Measurements from ENCODE around the gene NFXL1. TPM values are rescaled to one million over a fixed set of nuclear protein-coding genes. Genes with fewer than 3 reads are reported as not detected.

The NFXL1 gene
- total and polyA plus RNA-seq, 12 donors, result 2.3 to 6.3 (median 4.9) TPM

DNA sequence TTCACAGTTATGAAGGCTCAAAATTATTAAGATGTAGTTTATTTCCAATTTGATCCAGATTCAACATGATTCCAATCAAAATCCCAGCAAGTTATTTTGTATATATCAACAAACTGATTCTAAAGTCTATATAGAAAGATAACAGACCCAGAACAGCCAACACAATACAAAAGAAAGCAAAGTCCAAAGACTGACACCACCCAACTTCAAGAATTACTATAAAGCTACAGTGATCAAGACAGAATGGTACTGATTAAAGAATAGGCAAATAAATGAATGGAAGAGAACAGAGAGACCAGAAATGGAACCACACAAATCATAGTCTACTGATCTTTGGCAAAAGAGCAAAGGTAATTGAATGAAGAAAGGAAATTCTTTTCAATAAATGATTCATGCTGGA is 34.9 kb downstream of the NFXL1 start:
- Histone ChIP-seq H3K27me3 (no peaks in the 10 kb centered on the region), H3K4me3 (no peak overlapping the region), H3K4me1 (no peaks in the 10 kb centered on the region), H3K36me3 (peaks cover 0 to 100% (median 46%) of the 10 kb centered on the region in 9 donors), H3K27ac (no peak overlapping the region), H3K9me3 (peaks cover 0 to under 1% (median 0%) of the 10 kb centered on the region in 11 donors)
- ATAC-seq (no peak), DNase-seq (no peak)
- TF ChIP-seq CTCF (IDR thresholded peaks at IDR 0.05), result no peak
- intact Hi-C loops (cut with DNase I), result no loop called here

DNA sequence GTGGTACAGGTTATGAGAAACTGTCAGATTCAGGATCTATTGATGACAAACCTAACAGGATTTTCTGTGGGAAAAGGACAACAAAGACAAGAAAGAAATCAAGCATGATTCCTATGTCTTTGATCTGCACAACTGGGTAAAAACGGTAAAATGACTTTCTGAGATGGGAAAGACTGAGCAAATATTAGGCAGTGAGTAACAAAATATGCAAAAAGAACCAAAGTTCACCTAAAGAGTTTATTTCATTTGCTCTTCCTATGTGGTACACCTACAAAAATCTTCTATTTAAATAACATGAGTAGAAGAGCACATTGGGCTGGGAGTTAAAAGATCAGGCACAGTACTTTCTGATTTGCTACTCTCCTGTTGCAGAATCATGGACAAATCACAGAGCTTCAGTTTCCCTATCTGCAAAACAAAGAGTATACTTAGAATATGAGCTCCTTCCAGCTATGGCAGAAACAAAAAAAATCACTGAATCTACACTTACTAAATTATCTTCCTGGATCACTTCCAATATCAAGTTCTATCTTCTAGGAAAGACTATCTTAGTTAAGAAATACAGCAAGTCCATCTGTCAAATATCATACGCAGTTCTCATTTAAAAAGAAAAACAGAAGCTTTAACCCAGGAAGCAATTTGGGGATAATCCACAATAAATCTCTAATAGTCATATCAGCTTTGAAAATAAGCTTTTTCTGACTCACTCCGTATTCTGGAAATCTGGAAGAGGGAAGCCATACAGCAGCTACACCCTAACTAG is 37.4 kb downstream of the NFXL1 start:
- peaks cover 0 to 100% (median 49%) of the 10 kb centered on the region in 9 donors for H3K36me3 ChIP-seq

DNA sequence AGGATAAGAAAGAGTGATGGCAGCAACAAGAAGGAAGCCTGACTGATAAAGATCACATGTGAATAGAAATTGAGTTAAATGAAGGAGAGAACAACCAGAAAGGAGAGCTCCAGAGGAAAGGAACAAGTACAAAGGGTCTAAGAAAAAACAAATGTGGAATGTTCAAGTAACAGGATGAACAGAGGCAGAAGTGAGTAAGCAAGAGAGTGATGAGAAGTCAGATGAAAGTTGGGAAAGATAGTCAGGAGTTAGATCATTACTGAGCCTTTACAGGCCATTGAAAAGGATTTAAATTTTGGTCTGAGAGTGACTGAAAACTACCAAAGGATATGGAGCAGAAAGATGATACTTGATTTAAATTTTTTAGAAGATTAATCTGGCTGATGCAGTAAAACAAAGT is 38.1 kb downstream of the NFXL1 start:
- H3K4me3 ChIP-seq, result no peak overlapping the region
- DNase-seq (no peak), ATAC-seq (no peak)
- H3K27ac ChIP-seq, result no peak overlapping the region
- no peak for TF ChIP-seq CTCF (IDR thresholded peaks at IDR 0.05)
- no peaks in the 10 kb centered on the region for H3K4me1 ChIP-seq
- no peaks in the 10 kb centered on the region for H3K27me3 ChIP-seq
- peaks cover 0 to 100% (median 49%) of the 10 kb centered on the region in 9 donors for H3K36me3 ChIP-seq
- H3K9me3 ChIP-seq, result peaks cover 0 to 26% (median 7%) of the 10 kb centered on the region in 11 donors
- intact Hi-C loops (cut with DNase I), result no loop called here

More for the DNA sequence above, 37.4 kb downstream of the NFXL1 start:
- DNase-seq (no peak), ATAC-seq (no peak)
- Histone ChIP-seq H3K27ac (no peak overlapping the region), H3K27me3 (no peaks in the 10 kb centered on the region), H3K4me3 (no peak overlapping the region), H3K4me1 (no peaks in the 10 kb centered on the region), H3K9me3 (peaks cover 0 to 24% (median 7%) of the 10 kb centered on the region in 11 donors)
- TF ChIP-seq CTCF (IDR thresholded peaks at IDR 0.05), result no peak
- WGBS, 2 donors, result 85 to 87% methylated on average over 3 of the region's 3 CpGs
- intact Hi-C loops (cut with DNase I), result no loop called here

- H3K27me3 ChIP-seq, result no peaks in the 10 kb centered on the region
- intact Hi-C loops (cut with DNase I), result no loop called here
- DNase-seq, result no peak
- H3K36me3 ChIP-seq, result peaks cover 0 to 94% (median 49%) of the 10 kb centered on the region in 9 donors
- H3K4me3 ChIP-seq, result no peak overlapping the region
- H3K9me3 ChIP-seq, result peaks cover 0 to 26% (median 7%) of the 10 kb centered on the region in 11 donors
- no peaks in the 10 kb centered on the region for H3K4me1 ChIP-seq
- ATAC-seq, result no peak
- TF ChIP-seq CTCF (IDR thresholded peaks at IDR 0.05), result no peak
- 93 to 95% methylated on average over 3 of the region's 3 CpGs for WGBS, 2 donors
- no peak overlapping the region for H3K27ac ChIP-seq
Observed at GRCh38 chr4:47873877-47874541, 40.4 kb downstream of the NFXL1 start.
